ENCODE results near the gene CBX8. TPM values are rescaled to one million over a fixed set of nuclear protein-coding genes. Genes with fewer than 3 reads are reported as not detected.

CBX8 gene
- total and polyA plus RNA-seq, 2 of the 8 experiments (the other 6 are each of a cell fraction or from before 2014, with no cell fraction given), result 0.09 to 2.1 TPM

- H3K18ac ChIP-seq (ENCODE audit: extremely low read depth, low read length), result no peak overlapping the region; the same call in 1 of the 2 replicates
- no peak overlapping the region for H2BK20ac ChIP-seq (ENCODE audit: low read length)
- no peak overlapping the region for H3K56ac ChIP-seq (replicated peaks; ENCODE audit: insufficient read length, low read depth, low read length)
- POLR2A ChIA-PET (ENCODE audit: partially characterized antibody), result interaction anchor here (1.1 kb wide), 1 partner anchor 13 kb away, joined by 3 read pairs; no protein-coding TSS in a partner anchor
- no peaks in the 10 kb centered on the region for H3K23me2 ChIP-seq (ENCODE audit: low read depth, low read length)
- no peak overlapping the region for H2BK15ac ChIP-seq (ENCODE audit: low read length)
- H3K4ac ChIP-seq (replicated peaks; ENCODE audit: insufficient read length, low read depth, low read length), result no peak overlapping the region
- H3K9ac ChIP-seq (replicated peaks in 1 of 4; ENCODE audit: extremely low read depth in 1 of 4, low read depth in 3 of 4, low read length in 3 of 4), result no peak overlapping the region
- H3K79me2 ChIP-seq (ENCODE audit: control insufficient read depth in 1 of 2, insufficient read depth in 2 of 2, low read length in 2 of 2), result no peaks in the 10 kb centered on the region
- DNase-seq (ENCODE audit: low read depth in 1 of 2, low spot score in 2 of 2) (no peak), FAIRE-seq (no peak)
- H4K20me1 ChIP-seq (replicated peaks in 1 of 2; ENCODE audit: control insufficient read depth in 1 of 2, insufficient read depth in 2 of 2, low read length in 2 of 2), result no peaks in the 10 kb centered on the region
- 94% methylated on average over 28 of the region's 28 CpGs; no CpG with 5 or more reads in 1 of the 2 experiments for WGBS, 2 experiments (ENCODE audit: extremely low coverage in 1 of 2, insufficient coverage in 1 of 2, insufficient read length in 1 of 2, insufficient replicate concordance in 2 of 2, low coverage in 1 of 2, low lambda C conversion rate in 2 of 2, missing lambda C conversion rate in 1 of 2)
- no peak overlapping the region for H3K4me2 ChIP-seq (ENCODE audit: insufficient read depth in 1 of 2, low read depth in 2 of 2, low read length in 2 of 2)
- H4K8ac ChIP-seq (ENCODE audit: extremely low read depth, insufficient read depth, low read length), result no peak overlapping the region; the same call in 1 of the 2 replicates
- H4K5ac ChIP-seq (ENCODE audit: insufficient read length, low read depth, low read length), result no peak overlapping the region
- no peak overlapping the region for H2BK5ac ChIP-seq (ENCODE audit: low read depth, low read length)
- no peak overlapping the region for H3K23ac ChIP-seq (ENCODE audit: insufficient read length)
- no peaks in the 10 kb centered on the region; a peak in 2 of 7 replicates for H3K27me3 ChIP-seq (replicated peaks in 1 of 4; ENCODE audit: control insufficient read depth in 3 of 4, extremely low read depth in 1 of 4, insufficient read depth in 3 of 4, low read length in 3 of 4)
- no peak overlapping the region for H4K91ac ChIP-seq (replicated peaks; ENCODE audit: insufficient read length, low read length)
- no peak overlapping the region for H3K27ac ChIP-seq (ENCODE audit: low read depth, low read length)
- no peaks in the 10 kb centered on the region for H3K79me1 ChIP-seq (ENCODE audit: low read depth, low read length)
- H3K9me3 ChIP-seq (ENCODE audit: insufficient read depth in 2 of 2, low read depth in 1 of 2, low read length in 1 of 2), result no peaks in the 10 kb centered on the region
- CTCF ChIA-PET (ENCODE audit: partially characterized antibody), result interaction anchor here (0.6 to 1.8 kb wide), 5 partner anchors 10 to 1527 kb away, joined by 3 to 6 read pairs (median 4); no protein-coding TSS in a partner anchor
- no peaks in the 10 kb centered on the region for H3K36me3 ChIP-seq (ENCODE audit: control insufficient read depth in 2 of 4, insufficient read depth in 4 of 4, low read length in 3 of 4)
- H2BK120ac ChIP-seq (replicated peaks; ENCODE audit: low read depth, low read length), result no peak overlapping the region
- no peak overlapping the region for H3K4me3 ChIP-seq (ENCODE audit: extremely low read depth in 1 of 4, insufficient read depth in 2 of 4, low read depth in 3 of 4, low read length in 4 of 4)
- H3K14ac ChIP-seq (ENCODE audit: insufficient read length), result no peak overlapping the region
- 0 out of 2 replicates have a peak overlapping the region, but pooled peaks have one; percentile 50 for H2BK12ac ChIP-seq (ENCODE audit: low read depth, low read length)
- H2AK5ac ChIP-seq (ENCODE audit: low read depth, low read length), result no peak overlapping the region
- no peak overlapping the region for H2AFZ ChIP-seq (ENCODE audit: low read length)
- H3K4me1 ChIP-seq (replicated peaks in 1 of 4; ENCODE audit: control insufficient read depth in 3 of 4, insufficient read depth in 4 of 4, low read length in 3 of 4), result peaks cover 0 to 3% (median 0%) of the 10 kb centered on the region in 4 experiments; a peak in 3 of 7 replicates
- TF ChIP-seq GTF2F1 (IDR thresholded peaks at IDR 0.05; ENCODE audit: borderline replicate concordance, low read depth, low read length) (no peak), TAF1 (IDR thresholded peaks at IDR 0.05; ENCODE audit: low read depth, low read length) (no peak), SRF (IDR thresholded peaks at IDR 0.05; ENCODE audit: low read depth, low read length) (no peak), TAF7 (optimal IDR thresholded peaks at IDR 0.05; ENCODE audit: borderline replicate concordance, low read depth, low read length) (no peak), SP2 (IDR thresholded peaks at IDR 0.05; ENCODE audit: low read length) (no peak), CBX5 (IDR thresholded peaks at IDR 0.05; ENCODE audit: low read depth, low read length) (no peak), CREB1 (IDR thresholded peaks at IDR 0.05) (no peak), SP4 (IDR thresholded peaks at IDR 0.05; ENCODE audit: low read length) (no peak), RXRA (IDR thresholded peaks at IDR 0.05; ENCODE audit: insufficient read depth, low read depth, low read length) (no peak), HDAC2 (IDR thresholded peaks at IDR 0.05; ENCODE audit: borderline replicate concordance in 1 of 2, low read depth in 2 of 2, low read length in 2 of 2) (no peak)
- TF ChIP-seq, protein P1, sequence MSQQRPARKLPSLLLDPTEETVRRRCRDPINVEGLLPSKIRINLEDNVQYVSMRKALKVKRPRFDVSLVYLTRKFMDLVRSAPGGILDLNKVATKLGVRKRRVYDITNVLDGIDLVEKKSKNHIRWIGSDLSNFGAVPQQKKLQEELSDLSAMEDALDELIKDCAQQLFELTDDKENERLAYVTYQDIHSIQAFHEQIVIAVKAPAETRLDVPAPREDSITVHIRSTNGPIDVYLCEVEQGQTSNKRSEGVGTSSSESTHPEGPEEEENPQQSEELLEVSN (IDR thresholded peaks at IDR 0.05), result no peak
Measured at GRCh38 chr17:79769570-79770506, 27.0 kb downstream of the CBX8 start.

All from H1 (cell line).